IMR-90 (cell line): Measurements from ENCODE around the gene ZNF503. TPM values are rescaled to one million over a fixed set of nuclear protein-coding genes. Genes with fewer than 3 reads are reported as not detected.

Experiments used
- ATAC-seq: fragments of 200-7000 bp; cut with Tn5 transposase; 2 replicates; pipeline ENCODE4 v1.9.1; 2020; ENCODE audit warnings: low read depth, mild to moderate bottlenecking, moderate library complexity
- BruUV-seq: library from RNA; stranded (reverse); fragments of 400-500 nt; replicated peaks from 2 replicates; lab custom pipeline; 2021; lab: Mats Ljungman, UMichigan
- CTCF ChIA-PET: fragments of 300-600 bp; formaldehyde crosslinking; extraction: SDS; loops from one replicate; lab custom pipeline; 2021; ENCODE audit warnings: antibody characterized with exemption; lab: Yijun Ruan, JAX
- POLR2A ChIA-PET: fragments of 300-600 bp; sonication (Branson Sonifier 250); formaldehyde crosslinking; loops from one replicate; lab custom pipeline; 2022; ENCODE audit warnings: antibody characterized with exemption; ENCODE audit not compliant: unreplicated experiment; lab: Charles Lee
- DNase-seq: peaks from one replicate; pipeline ENCODE4 v3.0.0; 2013
- H2AFZ ChIP-seq: replicated peaks from 2 replicates; pipeline ENCODE3; 2013; ENCODE audit warnings: low read length, mild to moderate bottlenecking; ENCODE audit not compliant: poor library complexity
- H2AK5ac ChIP-seq: 2 replicates; pipeline ENCODE4 v1.6.1; 2013; ENCODE audit warnings: low read depth, low read length, inconsistent platforms
- H2AK9ac ChIP-seq: replicated peaks from 2 replicates; pipeline ENCODE3; 2013; ENCODE audit warnings: mild to moderate bottlenecking, low read depth, low read length, moderate library complexity; ENCODE audit not compliant: poor library complexity
- H2BK120ac ChIP-seq: 2 replicates; pipeline ENCODE4 v1.6.1; 2013; ENCODE audit warnings: low read depth, low read length, inconsistent platforms
- H2BK15ac ChIP-seq: 3 replicates; pipeline ENCODE4 v1.6.1; 2013; ENCODE audit warnings: low read depth, low read length, inconsistent platforms
- H2BK20ac ChIP-seq: 2 replicates; pipeline ENCODE4 v1.6.1; 2013; ENCODE audit warnings: low read depth, mild to moderate bottlenecking, inconsistent platforms, low read length, moderate library complexity
- H2BK5ac ChIP-seq: 2 replicates; pipeline ENCODE4 v1.6.1; 2013; ENCODE audit warnings: mild to moderate bottlenecking, low read depth, low read length, inconsistent platforms; ENCODE audit not compliant: poor library complexity, severe bottlenecking
- H3K14ac ChIP-seq: replicated peaks from 2 replicates; pipeline ENCODE4 v1.6.1; 2013; ENCODE audit warnings: low read depth, low read length, inconsistent platforms
- H3K18ac ChIP-seq: 2 replicates; pipeline ENCODE4 v1.6.1; 2013; ENCODE audit warnings: low read depth, low read length, control low read depth
- H3K23ac ChIP-seq: 2 replicates; pipeline ENCODE4 v1.6.1; 2013; ENCODE audit warnings: low read depth, low read length, inconsistent platforms
- H3K27ac ChIP-seq: 2 replicates; pipeline ENCODE4 v1.5.1; 2013; ENCODE audit warnings: mild to moderate bottlenecking, control low read depth, low read length; ENCODE audit not compliant: insufficient read depth
- H3K27me3 ChIP-seq: 2 replicates; pipeline ENCODE4 v1.6.1; 2013; ENCODE audit warnings: low read length; ENCODE audit not compliant: control insufficient read depth, insufficient read depth
- H3K36me3 ChIP-seq: 2 replicates; pipeline ENCODE4 v1.6.1; 2013; ENCODE audit warnings: low read length, mixed read lengths; ENCODE audit not compliant: control insufficient read depth, insufficient read depth
- H3K4ac ChIP-seq: 2 replicates; pipeline ENCODE4 v1.6.1; 2013; ENCODE audit warnings: low read depth, low read length, inconsistent platforms
- H3K4me1 ChIP-seq: 2 replicates; pipeline ENCODE4 v1.6.1; 2013; ENCODE audit warnings: low read length, mixed read lengths; ENCODE audit not compliant: control insufficient read depth, insufficient read depth
- H3K4me2 ChIP-seq: 2 replicates; pipeline ENCODE4 v1.6.1; 2013; ENCODE audit warnings: low read depth, mild to moderate bottlenecking, control low read depth, low read length, moderate library complexity
- H3K4me3 ChIP-seq: 2 replicates; pipeline ENCODE4 v1.5.1; 2013; ENCODE audit warnings: low read depth, mild to moderate bottlenecking, control low read depth, low read length, moderate library complexity; ENCODE audit not compliant: insufficient read depth
- H3K56ac ChIP-seq: 2 replicates; pipeline ENCODE4 v1.6.1; 2013; ENCODE audit warnings: low read length, inconsistent platforms; ENCODE audit not compliant: insufficient read depth; ENCODE audit errors: extremely low read depth
- H3K79me1 ChIP-seq, 2 experiments: 2 replicates each; pipeline ENCODE4 v1.6.1; 2013; ENCODE audit warnings: low read length in 2 of 2, inconsistent platforms in 1 of 2, low read depth in 1 of 2
- H3K9ac ChIP-seq: 2 replicates; pipeline ENCODE4 v1.6.1; 2013; ENCODE audit warnings: low read depth, low read length, control low read depth
- H3K9me1 ChIP-seq: 2 replicates; pipeline ENCODE4 v1.6.1; 2013; ENCODE audit warnings: low read length, inconsistent platforms; ENCODE audit not compliant: insufficient read depth
- H3K9me3 ChIP-seq: 2 replicates; pipeline ENCODE4 v1.6.1; 2013; ENCODE audit warnings: low read length; ENCODE audit not compliant: control insufficient read depth, insufficient read depth
- H4K20me1 ChIP-seq: 2 replicates; pipeline ENCODE4 v1.6.1; 2013; ENCODE audit warnings: low read length, inconsistent platforms; ENCODE audit not compliant: insufficient read depth
- H4K5ac ChIP-seq: 2 replicates; pipeline ENCODE4 v1.6.1; 2013; ENCODE audit warnings: mild to moderate bottlenecking, low read depth, low read length, control low read depth
- H4K8ac ChIP-seq, 2 experiments: 2 replicates each; pipeline ENCODE4 v1.6.1; 2013; ENCODE audit warnings: low read depth in 2 of 2, low read length in 2 of 2, control low read depth in 1 of 2, inconsistent platforms in 1 of 2
- H4K91ac ChIP-seq: 2 replicates; pipeline ENCODE4 v1.6.1; 2013; ENCODE audit warnings: low read depth, low read length, inconsistent platforms; ENCODE audit not compliant: insufficient read depth
- BHLHE40 ChIP-seq: fragments of 150-350 bp; IDR thresholded peaks from 2 replicates; pipeline ENCODE4 v1.6.1; 2016; ENCODE audit warnings: mild to moderate bottlenecking, low read depth, low read length
- CHD1 ChIP-seq: IDR thresholded peaks from 2 replicates; pipeline ENCODE4 v1.6.1; 2012; ENCODE audit warnings: low read depth, low read length, improper control_type of control experiment
- MAFK ChIP-seq: IDR thresholded peaks from 2 replicates; pipeline ENCODE4 v1.6.1; 2012; ENCODE audit warnings: low read depth, low read length, improper control_type of control experiment
- MXI1 ChIP-seq: IDR thresholded peaks from 2 replicates; pipeline ENCODE4 v1.6.1; 2012; ENCODE audit warnings: low read depth, mild to moderate bottlenecking, low read length, moderate library complexity, borderline replicate concordance
- RAD21 ChIP-seq: IDR thresholded peaks from 2 replicates; pipeline ENCODE4 v1.6.1; 2012; ENCODE audit warnings: low read length, improper control_type of control experiment
- RCOR1 ChIP-seq: IDR thresholded peaks from 2 replicates; pipeline ENCODE4 v1.6.1; 2012; ENCODE audit warnings: mild to moderate bottlenecking, low read length, improper control_type of control experiment; ENCODE audit not compliant: insufficient replicate concordance
- SMC3 ChIP-seq: fragments of 150-350 bp; IDR thresholded peaks from 2 replicates; pipeline ENCODE4 v1.6.1; 2016; ENCODE audit warnings: low read depth, mild to moderate bottlenecking, antibody characterized with exemption, low read length, moderate library complexity
- WGBS, 2 experiments: methylation state at CpG; one replicate each; pipeline versions ENCODE4 v1.1.5 to v1.1.7; 2013; ENCODE audit warnings: missing lambda C conversion rate in 2 of 2; ENCODE audit not compliant: insufficient read length in 1 of 2; ENCODE audit errors: extremely low coverage in 2 of 2; 5-methylcytosine and 5-hydroxymethylcytosine counted together
- dilution Hi-C: fragments of 300-500 bp; cut with HindIII; formaldehyde crosslinking; loops from one replicate; pipeline ENCODE4 v1.14.3; 2018; ENCODE audit warnings: low sequenced_read_pairs; ENCODE audit not compliant: unreplicated experiment
- in situ Hi-C: fragments of 300-500 bp; cut with MboI; formaldehyde crosslinking; loops from 3 replicates; pipeline ENCODE4 v1.14.3; 2019; ENCODE audit warnings: low sequenced_read_pairs, inconsistent platforms, mixed read lengths
- intact Hi-C: fragments of 100-400 bp; cut with micrococcal nuclease; formaldehyde crosslinking; loops from 2 replicates; pipeline ENCODE4 v1.10.0; 2022
- polyA plus RNA-seq, 3 experiments: library from polyadenylated mRNA; depleted of rRNA; stranded (reverse); fragments of >200 nt; gene quantifications; 2 replicates each; pipeline ENCODE4 v1.2.3, GENCODE V29; 2012; ENCODE audit warnings: low replicate concordance in 1 of 3
- total RNA-seq: library from RNA; depleted of rRNA; stranded (reverse); fragments of >200 nt; gene quantifications from 2 replicates; pipeline ENCODE4 v1.2.3, GENCODE V29; 2012
- TF ChIP-seq, protein P1 (sequence below): fragments of 150-350 bp; IDR thresholded peaks from 2 replicates; pipeline ENCODE4 v1.6.1; 2016; ENCODE audit warnings: low read depth, mild to moderate bottlenecking, low read length, moderate library complexity, borderline replicate concordance
- TF ChIP-seq, protein P2 (sequence below): conservative IDR thresholded peaks from 2 replicates; pipeline ENCODE4 v1.5.1; 2012; ENCODE audit warnings: mild to moderate bottlenecking, low read depth, low read length, improper control_type of control experiment
- TF ChIP-seq, protein P3 (sequence below): fragments of 150-350 bp; IDR thresholded peaks from 2 replicates; pipeline ENCODE4 v1.6.1; 2017; ENCODE audit warnings: mild to moderate bottlenecking, antibody characterized with exemption, low read length, low read depth

ZNF503 gene
- total and polyA plus RNA-seq, 2 of the 4 experiments (the other 2 are of a cell fraction): 0.36 to 5.8 TPM

DNA sequence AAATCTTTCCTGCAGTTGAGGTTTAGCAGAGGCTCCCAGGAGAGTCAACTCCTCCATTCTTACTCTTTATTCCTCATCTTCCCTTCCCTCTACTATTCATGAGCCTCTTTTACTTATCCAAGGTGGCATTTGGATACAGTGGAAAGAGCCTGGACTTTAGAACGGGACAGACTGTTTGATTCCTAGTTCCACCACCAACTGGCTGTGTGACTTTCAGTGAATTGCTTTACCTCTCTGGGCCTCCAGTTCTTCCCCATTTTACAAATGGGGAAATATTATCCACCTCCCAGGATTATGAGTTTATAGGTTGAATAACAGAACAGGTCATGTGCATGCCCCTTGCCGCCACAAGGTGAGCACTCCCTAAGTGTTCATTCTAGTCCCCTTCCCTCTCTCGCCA is 49.9 kb downstream of the ZNF503 start:
- Histone ChIP-seq H2BK15ac (no peak overlapping the region), H3K27ac (no peak overlapping the region), H3K27me3 (no peaks in the 10 kb centered on the region), H3K9ac (no peak overlapping the region), H3K4ac (no peak overlapping the region), H2BK20ac (no peak overlapping the region), H2BK5ac (no peak overlapping the region), H3K14ac (no peak overlapping the region; the same call in 1 of the 2 replicates), H3K56ac (no peak overlapping the region), H2BK120ac (no peak overlapping the region), H3K36me3 (no peaks in the 10 kb centered on the region), H4K5ac (no peak overlapping the region), H4K20me1 (no peaks in the 10 kb centered on the region), H4K8ac (no peak overlapping the region), H2AK9ac (no peak overlapping the region), H2AFZ (no peak overlapping the region), H3K9me3 (peaks cover 3% of the 10 kb centered on the region), H2AK5ac (no peak overlapping the region), H3K9me1 (peaks cover 10% of the 10 kb centered on the region; the same call in 1 of the 2 replicates), H3K4me2 (no peak overlapping the region), H4K91ac (no peak overlapping the region), H3K4me3 (no peak overlapping the region), H3K18ac (no peak overlapping the region), H3K79me1 (no peaks in the 10 kb centered on the region), H3K4me1 (no peaks in the 10 kb centered on the region; the same call in 1 of the 2 replicates), H3K23ac (no peak overlapping the region)
- TF ChIP-seq RAD21: no peak
- TF ChIP-seq SMC3: no peak
- no peak for TF ChIP-seq BHLHE40
- no peak for TF ChIP-seq RCOR1
- TF ChIP-seq, protein P1, sequence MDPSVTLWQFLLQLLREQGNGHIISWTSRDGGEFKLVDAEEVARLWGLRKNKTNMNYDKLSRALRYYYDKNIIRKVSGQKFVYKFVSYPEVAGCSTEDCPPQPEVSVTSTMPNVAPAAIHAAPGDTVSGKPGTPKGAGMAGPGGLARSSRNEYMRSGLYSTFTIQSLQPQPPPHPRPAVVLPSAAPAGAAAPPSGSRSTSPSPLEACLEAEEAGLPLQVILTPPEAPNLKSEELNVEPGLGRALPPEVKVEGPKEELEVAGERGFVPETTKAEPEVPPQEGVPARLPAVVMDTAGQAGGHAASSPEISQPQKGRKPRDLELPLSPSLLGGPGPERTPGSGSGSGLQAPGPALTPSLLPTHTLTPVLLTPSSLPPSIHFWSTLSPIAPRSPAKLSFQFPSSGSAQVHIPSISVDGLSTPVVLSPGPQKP: no peak
- TF ChIP-seq, protein P2, sequence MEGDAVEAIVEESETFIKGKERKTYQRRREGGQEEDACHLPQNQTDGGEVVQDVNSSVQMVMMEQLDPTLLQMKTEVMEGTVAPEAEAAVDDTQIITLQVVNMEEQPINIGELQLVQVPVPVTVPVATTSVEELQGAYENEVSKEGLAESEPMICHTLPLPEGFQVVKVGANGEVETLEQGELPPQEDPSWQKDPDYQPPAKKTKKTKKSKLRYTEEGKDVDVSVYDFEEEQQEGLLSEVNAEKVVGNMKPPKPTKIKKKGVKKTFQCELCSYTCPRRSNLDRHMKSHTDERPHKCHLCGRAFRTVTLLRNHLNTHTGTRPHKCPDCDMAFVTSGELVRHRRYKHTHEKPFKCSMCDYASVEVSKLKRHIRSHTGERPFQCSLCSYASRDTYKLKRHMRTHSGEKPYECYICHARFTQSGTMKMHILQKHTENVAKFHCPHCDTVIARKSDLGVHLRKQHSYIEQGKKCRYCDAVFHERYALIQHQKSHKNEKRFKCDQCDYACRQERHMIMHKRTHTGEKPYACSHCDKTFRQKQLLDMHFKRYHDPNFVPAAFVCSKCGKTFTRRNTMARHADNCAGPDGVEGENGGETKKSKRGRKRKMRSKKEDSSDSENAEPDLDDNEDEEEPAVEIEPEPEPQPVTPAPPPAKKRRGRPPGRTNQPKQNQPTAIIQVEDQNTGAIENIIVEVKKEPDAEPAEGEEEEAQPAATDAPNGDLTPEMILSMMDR: no peak
- TF ChIP-seq, protein P3, sequence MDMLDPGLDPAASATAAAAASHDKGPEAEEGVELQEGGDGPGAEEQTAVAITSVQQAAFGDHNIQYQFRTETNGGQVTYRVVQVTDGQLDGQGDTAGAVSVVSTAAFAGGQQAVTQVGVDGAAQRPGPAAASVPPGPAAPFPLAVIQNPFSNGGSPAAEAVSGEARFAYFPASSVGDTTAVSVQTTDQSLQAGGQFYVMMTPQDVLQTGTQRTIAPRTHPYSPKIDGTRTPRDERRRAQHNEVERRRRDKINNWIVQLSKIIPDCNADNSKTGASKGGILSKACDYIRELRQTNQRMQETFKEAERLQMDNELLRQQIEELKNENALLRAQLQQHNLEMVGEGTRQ: no peak
- TF ChIP-seq MAFK: no peak
- TF ChIP-seq CHD1: no peak
- no peak for TF ChIP-seq MXI1
- WGBS, 2 experiments: no CpG with 5 or more reads among the region's 3 CpGs
- intact Hi-C loops (no loop called here), dilution Hi-C loops (no loop called here), in situ Hi-C loops (no loop called here)
- BruUV-seq: no TSS peak
- ChIA-PET CTCF (no interaction called here), POLR2A (no interaction called here)
- ATAC-seq: no peak
- no peak for DNase-seq
